CD4-positive, CD25-positive, alpha-beta regulatory T cell (primary cell): Measurements from ENCODE around the gene SPRR2E. TPM values are rescaled to one million over a fixed set of nuclear protein-coding genes. Genes with fewer than 3 reads are reported as not detected.
"Not testable (repeated sequence)": the region's sequence is repeated elsewhere in the genome, so short reads cannot be mapped to it uniquely, and the experiment has no call there.

Experiments
- ATAC-seq, 2 donors: fragments of 150-1000 bp; cut with Tn5 transposase; one replicate each; pipeline ENCODE4 v1.10.0; 2021; ENCODE audit warnings: low read depth in 2 of 2, moderate number of reproducible peaks in 2 of 2, moderate library complexity in 1 of 2
- DNase-seq, 3 donors: peaks; one replicate each; pipeline versions ENCODE4 v3.0.0 to v3.0.0-alpha.2; 2012 to 2022; ENCODE audit warnings: mixed read lengths in 1 of 3
- H3K27ac ChIP-seq: one replicate; pipeline ENCODE4 v1.7.0; 2013; ENCODE audit warnings: mild to moderate bottlenecking, low read length; ENCODE audit not compliant: insufficient read depth, poor library complexity, severe bottlenecking
- H3K27me3 ChIP-seq: one replicate; pipeline ENCODE4 v1.7.0; 2013; ENCODE audit warnings: low read length; ENCODE audit not compliant: control insufficient read depth, insufficient read depth
- H3K36me3 ChIP-seq: one replicate; pipeline ENCODE4 v1.7.0; 2013; ENCODE audit warnings: mild to moderate bottlenecking, low read length, moderate library complexity; ENCODE audit not compliant: control insufficient read depth, insufficient read depth
- H3K4me1 ChIP-seq: 2 replicates; pipeline ENCODE4 v1.7.0; 2013; ENCODE audit warnings: mild to moderate bottlenecking, low read length; ENCODE audit not compliant: insufficient read depth, control insufficient read depth, poor library complexity, severe bottlenecking
- H3K4me3 ChIP-seq: one replicate; pipeline ENCODE4 v1.7.0; 2013; ENCODE audit warnings: low read depth, mild to moderate bottlenecking, low read length, moderate library complexity
- H3K9me3 ChIP-seq, 2 experiments: 1 replicate in 1 of 2; 2 replicates in 1 of 2; pipeline ENCODE4 v1.7.0; 2013; ENCODE audit warnings: low read length in 2 of 2, mild to moderate bottlenecking in 1 of 2, moderate library complexity in 1 of 2; ENCODE audit not compliant: control insufficient read depth in 2 of 2
- H3K27ac Mint-ChIP-seq, 3 donors: one replicate each; pipeline ENCODE4 v1.8.0; 2020 to 2022; ENCODE audit warnings: mild to moderate bottlenecking in 3 of 3, mixed read lengths in 3 of 3, moderate library complexity in 2 of 3
- H3K27me3 Mint-ChIP-seq: one replicate; pipeline ENCODE4 v1.8.0; 2022; ENCODE audit warnings: mild to moderate bottlenecking, mixed read lengths
- H3K36me3 Mint-ChIP-seq: one replicate; pipeline ENCODE4 v1.8.0; 2020; ENCODE audit warnings: mixed read lengths
- H3K4me1 Mint-ChIP-seq, 4 donors: one replicate each; pipeline ENCODE4 v1.8.0; 2020 to 2022; ENCODE audit warnings: mixed read lengths in 4 of 4, mild to moderate bottlenecking in 1 of 4
- H3K4me3 Mint-ChIP-seq, 4 donors: one replicate each; pipeline ENCODE4 v1.8.0; 2020 to 2022; ENCODE audit warnings: mild to moderate bottlenecking in 4 of 4, mixed read lengths in 4 of 4, moderate library complexity in 3 of 4
- H3K9me3 Mint-ChIP-seq, 7 donors: one replicate each; pipeline ENCODE4 v1.8.0; 2020 to 2022; ENCODE audit warnings: mixed read lengths in 7 of 7, mild to moderate bottlenecking in 3 of 7, moderate library complexity in 2 of 7
- polyA plus RNA-seq, 4 donors: library from polyadenylated mRNA; unstranded; fragments of 300-500 nt; fragmentation: Illumina TruSeq; gene quantifications; one replicate each; pipeline ENCODE4 v1.2.3, GENCODE V29; 2021
- total RNA-seq: library from RNA; stranded (reverse); gene quantifications from one replicate; pipeline ENCODE4 v1.2.3, GENCODE V29; 2022

SPRR2E gene
- total and polyA plus RNA-seq, 5 donors from 2014 or later, result not detected

GRCh38 chr1:153058826-153059784 is 35.2 kb downstream of the SPRR2E start:
- Mint-ChIP-seq H3K27ac (no peak overlapping the region), H3K9me3 (peaks cover 0 to 2% (median 0%) of the 10 kb centered on the region in 7 donors), H3K4me3 (no peak overlapping the region), H3K27me3 (peaks cover 41% of the 10 kb centered on the region), H3K4me1 (no peaks in the 10 kb centered on the region), H3K36me3 (no peaks in the 10 kb centered on the region)
- Histone ChIP-seq H3K4me1 (no peaks in the 10 kb centered on the region), H3K27ac (no peak overlapping the region), H3K27me3 (peaks cover 4% of the 10 kb centered on the region), H3K36me3 (no peaks in the 10 kb centered on the region), H3K9me3 (no peaks in the 10 kb centered on the region), H3K4me3 (no peak overlapping the region)
- ATAC-seq (no peak), DNase-seq (no peak)

DNA sequence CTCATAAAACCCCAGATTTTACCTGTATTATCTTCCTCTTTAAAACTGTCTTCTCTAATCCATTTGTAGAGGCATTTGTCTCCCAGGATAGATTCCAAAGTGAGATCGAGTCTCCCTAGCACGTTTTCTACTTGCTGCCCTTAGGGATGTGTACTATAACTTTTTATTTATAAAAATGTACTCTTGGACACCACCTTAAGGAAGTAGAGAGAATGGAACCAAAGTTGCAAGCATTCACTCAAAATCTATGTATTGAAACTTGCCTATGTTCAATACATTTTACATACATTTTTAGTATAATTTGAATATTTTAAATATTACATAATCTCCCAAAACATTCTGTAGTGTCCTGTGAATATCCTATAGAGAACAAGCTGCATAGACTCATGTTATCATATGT is 36.2 kb downstream of the SPRR2E start:
- Mint-ChIP-seq H3K9me3 (peaks cover 0 to 2% (median 0%) of the 10 kb centered on the region in 7 donors), H3K27ac (no peak overlapping the region), H3K4me3 (no peak overlapping the region), H3K27me3 (peaks cover 41% of the 10 kb centered on the region), H3K4me1 (no peaks in the 10 kb centered on the region), H3K36me3 (no peaks in the 10 kb centered on the region)
- no peaks in the 10 kb centered on the region for H3K9me3 ChIP-seq
- ATAC-seq (no peak), DNase-seq (no peak)
- H3K4me1 ChIP-seq, result no peaks in the 10 kb centered on the region
- no peaks in the 10 kb centered on the region for H3K36me3 ChIP-seq
- no peak overlapping the region for H3K27ac ChIP-seq
- peaks cover 4% of the 10 kb centered on the region for H3K27me3 ChIP-seq
- no peak overlapping the region for H3K4me3 ChIP-seq

- DNase-seq (no peak), ATAC-seq (no peak)
- Mint-ChIP-seq H3K4me3 (no peak within 1 kb of the TSS), H3K9me3 (peaks cover 0 to 2% (median 0%) of the 10 kb centered on the region in 7 donors), H3K4me1 (no peaks in the 10 kb centered on the region), H3K27ac (no peak within 1 kb of the TSS), H3K36me3 (no peaks in the 10 kb centered on the region), H3K27me3 (peaks cover 42% of the 10 kb centered on the region)
- H3K27me3 ChIP-seq, result peaks cover 4% of the 10 kb centered on the region
- no peak within 1 kb of the TSS for H3K27ac ChIP-seq
- no peaks in the 10 kb centered on the region for H3K36me3 ChIP-seq
- no peak within 1 kb of the TSS for H3K4me3 ChIP-seq
- H3K4me1 ChIP-seq, result no peaks in the 10 kb centered on the region
- H3K9me3 ChIP-seq, result no peaks in the 10 kb centered on the region
Measured at GRCh38 chr1:153057375-153057774, 37.0 kb downstream of the SPRR2E start, which contains the start of gene SPRR2A. TSS of gene SPRR2A (minus strand) at chr1:153057512. CDS start at chr1:153056735, 777 bp downstream.

DNA sequence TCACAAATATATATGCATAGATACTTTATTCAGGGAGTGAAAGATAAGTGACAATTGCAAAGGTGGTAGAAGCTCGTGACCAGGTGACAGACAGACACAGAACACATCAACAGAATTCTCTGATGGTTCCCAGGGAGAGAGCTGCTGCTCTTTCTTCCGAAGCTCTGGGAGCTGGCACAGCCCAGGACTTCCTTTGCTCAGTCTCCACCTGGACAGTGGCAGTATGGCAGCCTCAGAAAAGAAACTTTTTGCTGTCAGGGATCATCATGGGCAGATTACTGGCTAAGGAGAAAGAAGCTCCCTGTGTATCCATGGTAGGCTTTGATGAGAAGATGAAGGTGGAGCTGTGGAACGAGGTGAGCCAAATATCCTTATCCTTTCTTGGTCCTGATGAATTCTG is 38.2 kb downstream of the SPRR2E start:
- H3K27me3 ChIP-seq, H3K4me3 ChIP-seq, DNase-seq, H3K9me3 Mint-ChIP-seq, ATAC-seq, H3K36me3 ChIP-seq, H3K4me3 Mint-ChIP-seq, H3K4me1 ChIP-seq, H3K4me1 Mint-ChIP-seq, H3K27ac ChIP-seq, H3K36me3 Mint-ChIP-seq, H3K9me3 ChIP-seq, H3K27ac Mint-ChIP-seq: not testable (repeated sequence)
- H3K27me3 Mint-ChIP-seq, result peaks cover 45% of the 10 kb centered on the region

DNA sequence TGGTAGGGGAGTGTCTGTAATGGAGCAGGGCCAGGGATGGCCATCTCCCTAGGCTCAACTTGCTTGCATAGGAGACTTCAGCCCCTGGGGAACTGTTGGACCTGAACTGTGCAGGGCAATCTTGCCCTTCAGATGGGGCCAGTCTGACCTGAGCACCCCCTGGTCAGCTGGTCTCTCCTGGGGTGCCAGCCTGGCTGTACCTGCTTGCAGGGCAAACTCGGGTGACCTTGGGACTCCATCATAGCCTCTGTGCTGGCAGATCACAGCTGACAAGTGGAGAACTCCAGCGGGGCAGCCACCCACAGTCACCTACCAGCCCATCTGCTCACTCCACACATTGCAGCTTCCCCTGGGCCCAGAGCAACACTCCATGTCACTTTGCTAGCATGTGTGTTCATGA is 45.1 kb downstream of the SPRR2E start:
- peaks cover 0 to 2% (median 0%) of the 10 kb centered on the region in 7 donors for H3K9me3 Mint-ChIP-seq
- H3K27me3 Mint-ChIP-seq, result peaks cover 28% of the 10 kb centered on the region
- ATAC-seq (no peak), DNase-seq (no peak)
- H3K27ac ChIP-seq, result no peak overlapping the region
- no peak overlapping the region for H3K4me3 ChIP-seq
- no peaks in the 10 kb centered on the region for H3K4me1 Mint-ChIP-seq
- no peaks in the 10 kb centered on the region for H3K36me3 Mint-ChIP-seq
- H3K27me3 ChIP-seq, result peaks cover 9% of the 10 kb centered on the region
- H3K36me3 ChIP-seq, result no peaks in the 10 kb centered on the region
- no peaks in the 10 kb centered on the region for H3K9me3 ChIP-seq
- H3K4me3 Mint-ChIP-seq, result no peak overlapping the region
- H3K4me1 ChIP-seq, result no peaks in the 10 kb centered on the region
- no peak overlapping the region for H3K27ac Mint-ChIP-seq

Other genes with a start within 250 kb of the SPRR2E start
- gene LCE7A, start 234.5 kb downstream of the SPRR2E start, total RNA-seq, result not detected
- not detected for gene LCE7A, start 234.5 kb downstream of the SPRR2E start, polyA plus RNA-seq
- gene SMCP, start 216.2 kb downstream of the SPRR2E start, total RNA-seq, result not detected
- not detected for gene SMCP, start 216.2 kb downstream of the SPRR2E start, polyA plus RNA-seq
- gene IVL, start 186.0 kb downstream of the SPRR2E start, total RNA-seq, result not detected
- not detected for gene IVL, start 186.0 kb downstream of the SPRR2E start, polyA plus RNA-seq
- gene SPRR5, start 147.3 kb downstream of the SPRR2E start, total RNA-seq, result not detected
- gene SPRR5, start 147.3 kb downstream of the SPRR2E start, polyA plus RNA-seq, result not detected
- not detected for gene SPRR4, start 123.9 kb downstream of the SPRR2E start, total RNA-seq
- not detected for gene SPRR4, start 123.9 kb downstream of the SPRR2E start, polyA plus RNA-seq
- gene SPRR1A, start 110.4 kb downstream of the SPRR2E start, total RNA-seq, result not detected
- gene SPRR1A, start 110.4 kb downstream of the SPRR2E start, polyA plus RNA-seq, result not detected
- gene SPRR3, start 92.8 kb downstream of the SPRR2E start, total RNA-seq, result not detected
- not detected for gene SPRR3, start 92.8 kb downstream of the SPRR2E start, polyA plus RNA-seq
- not detected for gene SPRR1B, start 63.3 kb downstream of the SPRR2E start, total RNA-seq
- gene SPRR1B, start 63.3 kb downstream of the SPRR2E start, polyA plus RNA-seq, result not detected
- not detected for gene SPRR2D, start 53.4 kb downstream of the SPRR2E start, total RNA-seq
- not detected for gene SPRR2D, start 53.4 kb downstream of the SPRR2E start, polyA plus RNA-seq
- not detected for gene SPRR2A, start 37.0 kb downstream of the SPRR2E start, total RNA-seq
- not detected for gene SPRR2A, start 37.0 kb downstream of the SPRR2E start, polyA plus RNA-seq
- gene SPRR2B, start 22.9 kb downstream of the SPRR2E start, total RNA-seq, result not detected
- gene SPRR2B, start 22.9 kb downstream of the SPRR2E start, polyA plus RNA-seq, result not detected
- gene SPRR2F, start 19.0 kb upstream of the SPRR2E start, total RNA-seq, result not detected
- gene SPRR2F, start 19.0 kb upstream of the SPRR2E start, polyA plus RNA-seq, result not detected
- gene SPRR2G, start 56.4 kb upstream of the SPRR2E start, total RNA-seq, result not detected
- gene SPRR2G, start 56.4 kb upstream of the SPRR2E start, polyA plus RNA-seq, result not detected
- not detected for gene LELP1, start 108.9 kb upstream of the SPRR2E start, total RNA-seq
- not detected for gene LELP1, start 108.9 kb upstream of the SPRR2E start, polyA plus RNA-seq
- not detected for gene PRR9, start 123.1 kb upstream of the SPRR2E start, total RNA-seq
- gene PRR9, start 123.1 kb upstream of the SPRR2E start, polyA plus RNA-seq, result not detected
- not detected for gene LORICRIN, start 165.2 kb upstream of the SPRR2E start, total RNA-seq
- not detected for gene LORICRIN, start 165.2 kb upstream of the SPRR2E start, polyA plus RNA-seq
- gene PGLYRP3, start 218.4 kb upstream of the SPRR2E start, total RNA-seq, result not detected
- not detected for gene PGLYRP3, start 218.4 kb upstream of the SPRR2E start, polyA plus RNA-seq